CD4-positive, alpha-beta T cell (primary cell): ENCODE results near the gene RADIL. TPM values are rescaled to one million over a fixed set of nuclear protein-coding genes. Genes with fewer than 3 reads are reported as not detected.

Experiments used
- ATAC-seq: fragments of 200-7000 bp; cut with Tn5 transposase; one replicate; pipeline ENCODE4 v1.10.0; 2022; ENCODE audit warnings: mild to moderate bottlenecking; ENCODE audit not compliant: poor library complexity
- CTCF ChIA-PET: fragments of 350-600 bp; sonication (Branson Sonifier 250); formaldehyde crosslinking; loops from one replicate; lab custom pipeline; 2021; ENCODE audit warnings: antibody characterized with exemption, inconsistent platforms; lab: Charles Lee
- POLR2A ChIA-PET: fragments of 350-600 bp; sonication (Branson Sonifier 250); formaldehyde crosslinking; loops from one replicate; lab custom pipeline; 2021; ENCODE audit warnings: antibody characterized with exemption, inconsistent platforms; lab: Charles Lee
- DNase-seq, 14 experiments: peaks; one replicate each; pipeline ENCODE4 v3.0.0-alpha.2; 2013 to 2020; ENCODE audit warnings: mixed read lengths in 2 of 14
- H3K27ac ChIP-seq, 2 donors: one replicate each; pipeline versions ENCODE4 v1.5.1 to v1.7.0; 2013; ENCODE audit warnings: low read length in 2 of 2, low read depth in 1 of 2, mild to moderate bottlenecking in 1 of 2
- H3K27me3 ChIP-seq, 2 experiments: 1 replicate in 1 of 2; 2 replicates in 1 of 2; pipeline versions ENCODE4 v1.6.1 to v1.7.0; 2013; ENCODE audit warnings: low read length in 2 of 2, control low read depth in 1 of 2, mild to moderate bottlenecking in 1 of 2, moderate library complexity in 1 of 2; ENCODE audit not compliant: insufficient read depth in 2 of 2, control insufficient read depth in 1 of 2
- H3K36me3 ChIP-seq: one replicate; pipeline ENCODE4 v1.6.1; 2013; ENCODE audit warnings: low read length, control low read depth; ENCODE audit not compliant: insufficient read depth
- H3K4me1 ChIP-seq: one replicate; pipeline ENCODE4 v1.6.1; 2013; ENCODE audit warnings: low read length, control low read depth; ENCODE audit not compliant: insufficient read depth
- H3K4me3 ChIP-seq: one replicate; pipeline ENCODE4 v1.5.1; 2013; ENCODE audit warnings: mild to moderate bottlenecking, low read length, moderate library complexity
- H3K9me3 ChIP-seq, 2 experiments: 1 replicate in 1 of 2; 2 replicates in 1 of 2; pipeline versions ENCODE4 v1.6.1 to v1.7.0; 2013; ENCODE audit warnings: low read length in 2 of 2, mild to moderate bottlenecking in 2 of 2, control low read depth in 1 of 2, moderate library complexity in 1 of 2; ENCODE audit not compliant: control insufficient read depth in 1 of 2, insufficient read depth in 1 of 2
- H3K27ac Mint-ChIP-seq: one replicate; pipeline ENCODE4 v1.8.0; 2020; ENCODE audit warnings: mixed read lengths
- H3K27me3 Mint-ChIP-seq: one replicate; pipeline ENCODE4 v1.8.0; 2021; ENCODE audit warnings: mixed read lengths
- H3K36me3 Mint-ChIP-seq: one replicate; pipeline ENCODE4 v1.8.0; 2021; ENCODE audit warnings: low read depth, mixed read lengths
- H3K4me1 Mint-ChIP-seq: one replicate; pipeline ENCODE4 v1.8.0; 2021; ENCODE audit warnings: low read depth, mixed read lengths
- H3K4me3 Mint-ChIP-seq: one replicate; pipeline ENCODE4 v1.8.0; 2020; ENCODE audit warnings: mild to moderate bottlenecking, mixed read lengths
- H3K9me3 Mint-ChIP-seq: one replicate; pipeline ENCODE4 v1.8.0; 2020; ENCODE audit warnings: mixed read lengths
- CTCF ChIP-seq: fragments of 200-600 bp; IDR thresholded peaks from one replicate; pipeline ENCODE4 v1.8.0; 2022; ENCODE audit warnings: antibody characterized with exemption, mild to moderate bottlenecking
- intact Hi-C, 2 experiments: fragments of 100-400 bp; cut with DNase I in 1 of 2; cut with micrococcal nuclease in 1 of 2; formaldehyde crosslinking; loops; one replicate each; pipeline versions ENCODE4 v1.15.1 to v1.9.0; 2023 to 2025; cut with DNase I, micrococcal nuclease
- total RNA-seq, 174 experiments: library from RNA in 2 of 174; stranded (reverse) in 2 of 174; gene quantifications; one replicate each; pipeline ENCODE4 v1.2.3 and lab custom pipeline; 2021 to 2026

Gene RADIL
- total RNA-seq, 2 experiments from 2014 or later: not detected

DNA sequence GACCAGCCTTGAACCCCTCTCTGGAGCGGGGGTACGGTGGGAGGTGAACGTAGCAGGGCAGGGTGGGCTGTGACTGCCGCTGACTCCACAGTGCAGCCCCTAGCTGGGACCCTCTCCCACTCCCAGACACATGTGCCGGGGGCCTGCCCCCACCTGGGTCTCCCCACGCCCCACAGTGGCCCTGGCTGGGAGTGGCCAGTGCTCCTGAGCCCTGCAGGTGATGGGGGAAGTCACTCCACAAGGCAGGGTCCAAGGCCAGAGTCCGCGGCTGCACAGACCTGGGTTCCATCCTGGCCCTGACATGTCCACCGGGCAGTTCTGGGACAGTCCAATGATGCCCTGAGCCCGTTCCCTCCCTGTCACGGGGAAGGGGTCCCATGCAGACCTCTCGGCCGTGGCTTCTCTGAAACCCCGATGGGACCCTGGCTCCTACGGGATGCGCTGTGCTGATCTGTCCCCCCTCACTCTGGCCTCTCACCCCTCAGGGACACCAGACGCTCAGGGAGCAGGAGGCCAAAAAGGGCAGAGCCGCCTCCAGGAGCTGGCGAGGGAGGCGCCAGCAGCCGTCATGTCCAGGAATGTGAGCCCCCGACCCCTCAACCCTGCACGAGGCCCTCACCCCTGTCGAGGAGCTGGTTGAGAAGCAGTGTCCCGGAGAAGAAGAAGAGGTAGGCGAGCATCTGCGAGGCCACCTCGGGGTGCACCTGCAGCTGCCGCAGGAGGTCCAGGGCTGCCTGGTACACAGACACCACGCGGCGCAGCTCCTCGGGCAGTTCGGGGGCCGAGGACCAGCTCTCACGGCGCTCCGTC lies 67.7 kb downstream of the RADIL start:
- Histone ChIP-seq H3K4me1 (no peaks in the 10 kb centered on the region), H3K27me3 (peaks cover 29 to 37% of the 10 kb centered on the region in 2 experiments), H3K36me3 (no peaks in the 10 kb centered on the region), H3K4me3 (no peak overlapping the region), H3K9me3 (peaks cover 0 to 33% of the 10 kb centered on the region in 2 experiments), H3K27ac (no peak overlapping the region)
- ChIA-PET POLR2A (no interaction called here), CTCF (no interaction called here)
- intact Hi-C loops: no loop called here
- no peak overlapping the region for H3K4me3 Mint-ChIP-seq
- no peaks in the 10 kb centered on the region for H3K4me1 Mint-ChIP-seq
- H3K27ac Mint-ChIP-seq: no peak overlapping the region
- no peaks in the 10 kb centered on the region for H3K9me3 Mint-ChIP-seq
- H3K36me3 Mint-ChIP-seq: no peaks in the 10 kb centered on the region
- ATAC-seq: no peak
- no peak for DNase-seq
- no peak for TF ChIP-seq CTCF
- peaks cover 35% of the 10 kb centered on the region for H3K27me3 Mint-ChIP-seq

DNA sequence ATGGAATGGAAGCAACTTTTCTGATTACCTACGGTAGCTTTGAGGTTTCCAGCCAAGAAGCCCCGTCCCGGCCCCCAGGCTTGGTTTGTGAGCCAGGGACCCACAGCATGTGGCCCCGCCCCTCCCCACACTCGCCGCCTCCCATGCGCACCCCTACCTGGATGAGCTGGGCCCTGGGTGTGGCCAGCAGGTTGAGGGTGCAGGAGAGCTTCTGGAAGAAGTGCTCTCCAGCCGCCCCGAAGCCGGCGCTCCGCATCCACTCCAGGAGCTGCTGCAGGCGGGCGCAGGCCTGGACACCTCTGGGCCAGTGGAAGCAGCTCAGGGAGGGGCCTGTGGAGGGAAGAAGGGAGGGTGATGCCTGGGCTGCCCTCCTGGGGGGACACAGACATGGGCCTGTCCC lies 68.4 kb downstream of the RADIL start:
- H3K4me1 Mint-ChIP-seq: no peaks in the 10 kb centered on the region
- peaks cover 5% of the 10 kb centered on the region for H3K4me1 ChIP-seq
- no peak overlapping the region for H3K27ac Mint-ChIP-seq
- no peak for ATAC-seq
- no peak for DNase-seq
- no peak overlapping the region for H3K4me3 ChIP-seq
- no peak for TF ChIP-seq CTCF
- CTCF ChIA-PET: no interaction called here
- no peak overlapping the region for H3K4me3 Mint-ChIP-seq
- H3K27me3 ChIP-seq: peaks cover 32 to 44% of the 10 kb centered on the region in 2 experiments
- no peaks in the 10 kb centered on the region for H3K36me3 Mint-ChIP-seq
- POLR2A ChIA-PET: no interaction called here
- intact Hi-C loops: no loop called here
- peaks cover 0 to 33% of the 10 kb centered on the region in 2 experiments for H3K9me3 ChIP-seq
- H3K27me3 Mint-ChIP-seq: peaks cover 39% of the 10 kb centered on the region
- no peaks in the 10 kb centered on the region for H3K36me3 ChIP-seq
- H3K27ac ChIP-seq: no peak overlapping the region
- H3K9me3 Mint-ChIP-seq: no peaks in the 10 kb centered on the region

DNA sequence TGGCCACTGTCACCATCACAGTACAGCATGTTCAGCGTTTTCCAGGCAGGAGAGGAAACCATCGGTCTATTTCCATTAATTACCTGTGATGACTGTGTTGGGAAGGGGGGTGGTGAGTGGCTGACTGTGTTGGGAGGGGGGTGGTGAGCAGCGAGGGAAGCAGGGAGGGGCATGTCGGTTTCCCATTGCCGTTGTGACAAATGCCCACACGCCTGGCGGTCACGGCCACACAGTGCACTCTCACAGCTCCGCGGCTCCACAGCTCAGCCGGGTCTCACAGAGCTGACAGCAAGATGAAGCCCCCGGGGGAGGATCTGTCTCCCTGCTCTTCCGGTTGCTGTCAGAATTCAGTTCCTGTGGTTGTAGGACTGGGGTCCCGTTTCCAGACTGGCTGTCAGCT lies 69.1 kb downstream of the RADIL start:
- ChIA-PET CTCF (no interaction called here), POLR2A (no interaction called here)
- intact Hi-C loops: no loop called here
- Histone ChIP-seq H3K9me3 (peaks cover 0 to 33% of the 10 kb centered on the region in 2 experiments), H3K4me3 (no peak overlapping the region), H3K27me3 (peaks cover 26 to 44% of the 10 kb centered on the region in 2 experiments), H3K27ac (no peak overlapping the region), H3K36me3 (no peaks in the 10 kb centered on the region), H3K4me1 (peaks cover 12% of the 10 kb centered on the region)
- TF ChIP-seq CTCF: no peak
- Mint-ChIP-seq H3K4me1 (peaks cover under 1% of the 10 kb centered on the region), H3K4me3 (no peak overlapping the region), H3K36me3 (no peaks in the 10 kb centered on the region), H3K9me3 (no peaks in the 10 kb centered on the region), H3K27me3 (peaks cover 38% of the 10 kb centered on the region), H3K27ac (no peak overlapping the region)
- ATAC-seq (no peak), DNase-seq (no peak)
